Stimulated activated CD8-positive, alpha-beta memory T cell treated with anti-CD3 and anti-CD28 coated beads, Interleukin-7, amount 100 ng/mL, for 4 hours (primary cell): ENCODE data around the gene DNMBP.
A peak's percentile ranks its signal among the peaks of the same experiment; 100 is the strongest.
"Not testable (repeated sequence)": the region's sequence is repeated elsewhere in the genome, so short reads cannot be mapped to it uniquely, and the experiment has no call there.

ENCODE experiments used
- DNase-seq, 2 donors: peaks; one replicate each; pipeline ENCODE4 v3.0.0-alpha.2; 2020; ENCODE audit warnings: low read depth in 2 of 2

The DNMBP gene

DNA sequence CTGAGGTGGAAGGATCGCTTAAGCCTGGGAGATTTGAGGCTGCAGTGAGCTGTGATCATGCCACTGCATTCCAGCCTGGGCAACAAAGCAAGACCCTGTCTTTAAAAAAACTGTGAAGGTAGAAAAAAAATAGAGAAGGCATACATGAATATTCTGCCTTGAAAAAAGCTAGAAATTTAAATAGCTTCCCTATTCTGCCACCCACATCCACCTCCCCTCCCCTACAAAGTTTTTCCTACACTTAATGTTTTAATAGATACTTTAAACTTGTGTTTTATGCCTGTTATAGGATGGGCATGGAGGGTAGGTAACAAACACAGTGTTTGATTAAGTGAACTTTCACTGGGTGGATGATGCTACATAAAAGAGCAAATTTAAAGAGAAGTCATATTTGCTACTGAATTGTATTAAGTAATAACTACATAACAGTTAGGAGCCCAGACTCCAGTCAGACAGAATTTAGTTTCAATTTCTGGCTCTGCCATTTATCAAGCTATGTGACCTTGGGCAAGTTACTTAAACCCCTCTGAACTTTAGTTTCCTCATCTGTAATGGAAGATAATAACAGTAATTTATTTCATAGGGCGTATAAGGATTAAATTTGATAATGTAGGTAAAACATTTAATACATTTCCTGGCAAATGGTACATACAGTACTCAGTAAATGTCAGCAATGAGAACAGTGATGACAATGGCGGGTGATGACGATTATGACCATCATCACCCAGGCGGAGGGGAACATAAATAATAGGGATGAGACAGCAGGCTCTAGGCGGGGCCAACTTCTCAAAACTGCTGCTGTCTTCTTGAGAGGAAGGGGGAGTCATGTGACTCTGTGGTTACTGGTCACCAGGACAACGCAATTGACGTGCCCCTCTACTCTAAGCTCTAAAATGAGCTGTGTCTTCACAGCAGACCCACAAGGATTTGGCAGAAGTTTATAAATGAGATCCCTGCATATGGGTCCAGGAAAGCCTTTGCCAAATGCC lies 15.8 kb downstream of the DNMBP start:
- peak; percentile 48 to 64 for DNase-seq

DNA sequence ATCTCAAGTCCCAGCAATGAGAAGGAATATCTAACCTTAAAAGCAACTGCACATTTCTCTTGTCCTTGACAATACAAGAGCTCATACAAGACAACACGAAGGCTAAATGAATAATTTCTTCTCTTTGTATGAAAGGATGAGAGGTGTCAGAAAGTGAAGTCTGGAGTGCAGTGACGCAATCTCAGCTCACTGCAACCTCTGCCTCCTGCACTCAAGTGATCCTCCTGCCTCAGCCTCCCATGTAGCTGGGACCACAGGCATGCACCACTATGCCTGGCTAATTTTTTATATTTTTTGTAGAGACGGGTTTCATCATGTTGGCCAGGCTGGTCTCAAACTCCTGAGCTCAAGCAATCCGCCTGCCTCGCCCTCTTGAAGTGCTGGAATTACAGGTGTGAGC lies 24.1 kb downstream of the DNMBP start:
- not testable (repeated sequence) for DNase-seq

DNA sequence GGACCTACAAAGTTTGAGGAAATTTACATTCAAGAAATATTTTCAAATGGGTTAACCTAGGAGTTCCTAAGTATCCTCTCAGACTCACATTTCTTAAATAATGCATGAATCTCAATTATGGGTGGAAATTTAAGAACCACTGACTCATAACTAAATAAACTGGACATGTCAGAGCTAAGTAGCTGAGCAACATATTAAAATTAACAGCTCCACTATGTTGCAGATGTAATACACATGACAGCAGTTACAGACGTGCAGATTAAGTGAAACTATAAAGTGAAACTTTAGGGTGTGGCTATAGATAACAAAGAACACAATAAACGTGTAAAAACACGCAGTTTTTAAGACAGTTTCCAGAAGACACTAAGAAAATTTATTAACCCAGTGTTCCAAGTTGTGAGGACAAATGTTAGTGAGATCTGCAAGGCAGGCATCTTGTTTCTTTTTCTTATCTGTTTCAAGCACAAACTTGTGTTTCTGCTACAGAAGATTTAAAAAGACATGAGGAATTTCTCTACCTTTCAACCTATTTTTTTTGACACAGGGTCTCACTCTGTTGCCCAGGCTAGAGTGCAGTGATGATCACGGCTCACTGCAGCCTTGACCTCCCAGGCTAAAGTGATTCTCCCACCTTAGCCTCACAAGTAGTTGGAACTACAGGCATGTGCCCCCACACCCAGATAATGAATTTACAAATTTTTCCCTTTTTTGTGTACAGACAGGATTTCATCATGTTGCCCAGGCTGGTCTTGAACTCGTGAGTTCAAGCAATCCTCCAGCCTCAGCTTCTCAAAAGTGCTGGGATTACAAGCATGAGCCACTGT lies 25.3 kb downstream of the DNMBP start:
- no peak for DNase-seq

DNA sequence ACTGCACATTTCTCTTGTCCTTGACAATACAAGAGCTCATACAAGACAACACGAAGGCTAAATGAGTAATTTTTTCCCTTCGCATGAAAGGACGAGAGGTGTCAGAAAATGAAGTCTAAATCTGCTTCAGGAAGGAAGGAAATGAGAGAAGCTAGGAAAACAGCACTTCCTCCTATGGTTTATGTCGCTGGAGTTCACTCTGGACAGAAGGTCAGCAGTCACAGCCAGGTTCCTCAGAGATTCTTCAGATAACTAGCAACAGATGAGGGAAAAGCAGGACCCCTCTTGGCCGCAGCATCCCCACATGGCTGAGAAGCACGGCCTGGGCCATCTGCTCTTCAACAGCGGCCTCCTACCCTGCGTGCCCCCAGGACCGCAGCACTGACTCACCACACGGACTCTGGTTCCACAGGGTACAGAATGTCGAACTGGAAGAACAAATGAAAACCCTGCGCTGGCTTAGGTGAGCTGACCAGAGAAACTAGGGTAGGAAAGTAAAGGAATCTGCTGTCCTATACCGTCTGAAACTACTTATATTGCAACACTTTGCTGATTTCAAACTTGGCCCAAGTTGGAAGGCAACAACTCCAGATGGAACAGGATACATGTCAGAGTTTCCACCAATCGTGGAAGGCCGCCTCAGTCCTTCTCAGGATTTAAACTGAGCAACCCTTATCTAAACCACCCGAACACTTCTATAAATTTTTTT lies 26.3 kb downstream of the DNMBP start:
- DNase-seq: no peak

DNA sequence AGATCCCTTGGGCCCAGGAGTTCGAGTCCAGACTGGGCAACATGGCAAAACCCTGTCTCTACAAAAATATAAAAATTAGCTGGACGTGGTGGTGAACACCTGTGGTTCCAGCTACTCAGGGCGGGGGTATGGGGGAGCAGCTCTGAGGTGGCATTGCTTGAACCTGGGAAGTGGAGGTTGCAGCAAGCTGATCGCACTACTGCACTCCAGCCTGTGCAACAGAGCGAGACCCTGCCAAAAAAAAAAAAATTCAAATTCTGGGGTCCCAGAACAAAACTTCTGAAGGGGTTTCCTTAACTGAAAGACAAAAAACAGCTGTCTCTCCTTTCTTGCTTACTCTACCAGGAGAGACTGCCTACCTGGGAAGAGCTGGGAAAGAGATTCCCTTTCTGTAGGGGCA lies 27.0 kb downstream of the DNMBP start:
- DNase-seq: no peak

DNA sequence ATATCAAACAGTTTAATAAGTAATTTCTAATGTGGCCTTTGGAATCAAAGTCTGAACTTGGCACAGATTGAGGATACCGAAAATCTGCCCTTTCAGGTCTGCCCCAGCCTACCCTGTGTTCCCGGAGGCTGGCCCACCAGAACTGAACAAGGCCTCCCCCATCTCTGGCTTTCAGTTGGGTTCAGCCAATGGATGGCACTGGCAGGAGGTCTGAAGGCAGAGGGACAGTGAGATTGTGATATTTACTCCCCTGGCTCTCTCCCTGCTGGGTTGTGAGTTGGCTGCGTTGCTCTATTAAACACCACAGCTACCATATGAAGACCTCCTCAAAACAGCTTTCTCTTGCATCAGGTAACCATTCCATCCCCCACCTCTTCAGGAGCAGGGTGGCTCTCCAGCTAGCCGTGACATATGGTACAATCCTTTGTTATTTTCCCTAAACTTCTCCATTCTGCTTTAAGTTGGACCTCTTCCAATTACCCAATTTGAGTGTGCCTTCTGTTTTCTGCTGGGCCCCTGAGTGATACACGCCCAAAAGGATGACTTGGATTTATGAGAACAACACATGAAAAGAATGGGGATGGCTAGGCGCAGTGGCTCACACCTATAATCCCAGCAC lies 28.1 kb downstream of the DNMBP start:
- DNase-seq: no peak

DNA sequence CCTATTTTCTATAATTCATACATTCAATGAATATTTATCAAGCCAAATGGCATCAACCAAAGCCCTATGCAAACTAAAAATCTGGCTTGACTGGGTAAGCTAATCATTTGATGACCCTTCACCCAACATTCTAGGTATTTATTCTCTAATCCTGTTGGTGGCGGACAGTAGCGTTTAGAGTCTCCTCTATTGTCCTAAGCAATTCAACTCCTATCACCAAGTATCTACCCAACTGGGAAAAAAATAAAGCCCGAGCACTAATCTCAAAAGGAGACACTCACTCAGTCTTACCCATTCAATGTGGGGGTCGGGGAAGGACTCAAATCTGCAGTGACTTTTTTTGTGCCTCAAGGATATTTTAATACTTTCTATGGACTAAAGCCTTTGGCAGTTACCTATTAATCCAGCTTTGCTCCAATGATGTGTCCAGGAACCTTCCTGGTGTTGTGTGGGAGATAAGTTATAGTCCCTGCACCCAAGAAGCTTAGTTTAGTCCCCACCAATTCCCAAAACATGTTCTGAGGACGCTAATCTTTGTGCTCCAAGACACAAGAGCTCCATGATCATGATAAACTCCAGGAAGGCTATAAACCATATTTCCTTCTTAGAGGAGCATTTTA lies 30.6 kb downstream of the DNMBP start:
- DNase-seq: no peak

DNA sequence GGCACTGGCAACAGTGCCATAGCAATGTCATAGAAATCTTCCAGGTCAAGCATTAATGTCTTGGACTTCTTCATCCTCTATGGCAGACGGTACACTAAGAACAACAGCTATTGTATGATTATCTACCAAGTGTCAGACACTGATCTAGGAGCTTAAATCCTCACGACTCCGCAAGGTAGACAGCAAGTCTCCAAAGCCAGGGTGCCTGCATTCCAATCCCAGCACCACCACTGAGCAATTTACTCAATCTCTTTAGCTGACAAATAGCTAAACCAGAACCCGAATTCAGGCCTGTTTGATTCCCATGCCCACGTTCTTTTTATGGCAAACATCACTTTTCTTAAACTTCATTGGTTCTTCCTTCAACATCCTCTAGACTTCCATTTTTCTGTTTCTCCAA lies 31.8 kb downstream of the DNMBP start:
- DNase-seq: no peak

DNA sequence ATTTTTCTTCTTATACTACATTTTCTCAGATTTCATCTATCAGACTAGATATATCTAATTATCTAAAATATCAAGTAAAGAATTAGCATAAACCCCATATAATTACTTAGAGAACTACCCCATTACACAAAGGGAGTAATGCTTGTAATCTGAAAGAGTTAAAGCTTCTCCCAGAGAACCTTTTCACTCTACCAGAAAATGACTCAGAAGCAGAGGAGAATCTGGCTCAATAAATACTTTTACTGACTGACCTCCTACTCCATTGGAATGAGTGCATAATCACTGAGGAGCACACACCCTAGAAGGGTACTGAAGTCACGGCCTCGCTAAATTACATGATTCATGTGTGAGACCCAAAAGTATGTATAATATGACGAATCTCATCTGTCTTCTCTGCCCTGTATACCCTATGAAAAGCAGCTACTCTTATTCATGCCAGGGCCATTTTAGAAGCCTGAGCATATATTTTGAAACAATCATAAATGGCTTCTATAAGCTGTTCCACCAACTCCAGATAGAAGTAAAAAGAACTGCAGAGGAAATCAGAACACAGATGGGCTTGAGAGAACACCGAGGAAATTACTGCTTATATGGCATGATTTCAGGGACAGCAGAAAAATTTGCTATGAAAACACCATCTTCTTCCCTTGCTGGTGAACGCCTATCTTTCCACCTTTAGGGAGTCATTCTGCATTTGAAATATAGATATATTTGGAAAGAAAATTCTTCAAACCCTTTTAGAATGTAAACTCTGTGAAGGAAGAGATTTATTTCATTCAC lies 32.7 kb downstream of the DNMBP start:
- DNase-seq: no peak

DNA sequence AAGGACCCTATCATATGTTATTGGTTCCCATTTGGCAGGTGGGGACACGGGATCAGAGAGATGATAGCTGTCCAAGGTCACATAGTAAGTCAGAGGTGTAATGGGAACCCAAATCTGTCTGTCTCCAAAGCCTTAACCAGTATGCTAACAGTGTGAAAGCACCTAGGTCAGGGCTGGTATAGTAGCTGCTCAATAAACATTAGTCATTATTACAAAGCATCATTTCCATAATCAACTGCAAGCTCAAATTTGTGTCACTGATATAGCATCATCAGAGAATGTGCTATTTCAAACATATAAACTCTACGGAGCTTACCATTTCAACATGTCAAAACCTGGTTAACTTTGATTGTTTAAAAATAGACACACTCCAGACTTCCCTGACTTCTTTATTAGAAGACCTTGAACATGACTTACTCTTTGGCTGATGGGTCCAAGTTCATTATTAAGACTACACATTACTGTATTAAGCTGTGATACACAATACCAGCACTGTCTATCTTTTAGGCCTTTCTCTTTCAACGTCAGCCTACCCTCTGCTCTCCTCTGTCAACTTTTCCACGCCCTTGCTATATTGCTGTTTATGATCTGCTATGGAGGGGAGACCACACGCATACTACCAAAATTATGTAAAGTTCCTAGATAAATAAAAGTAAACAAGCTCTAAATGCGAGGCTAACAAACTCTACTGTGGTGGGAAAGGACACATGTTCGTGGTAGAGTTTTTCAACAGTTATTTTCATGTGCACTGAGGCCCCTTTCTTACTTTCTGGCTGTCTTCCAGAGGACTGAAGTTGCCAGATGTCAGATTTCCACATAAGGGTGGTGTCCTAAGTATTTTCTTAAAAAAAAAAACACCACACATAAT lies 33.6 kb downstream of the DNMBP start:
- DNase-seq: no peak

DNA sequence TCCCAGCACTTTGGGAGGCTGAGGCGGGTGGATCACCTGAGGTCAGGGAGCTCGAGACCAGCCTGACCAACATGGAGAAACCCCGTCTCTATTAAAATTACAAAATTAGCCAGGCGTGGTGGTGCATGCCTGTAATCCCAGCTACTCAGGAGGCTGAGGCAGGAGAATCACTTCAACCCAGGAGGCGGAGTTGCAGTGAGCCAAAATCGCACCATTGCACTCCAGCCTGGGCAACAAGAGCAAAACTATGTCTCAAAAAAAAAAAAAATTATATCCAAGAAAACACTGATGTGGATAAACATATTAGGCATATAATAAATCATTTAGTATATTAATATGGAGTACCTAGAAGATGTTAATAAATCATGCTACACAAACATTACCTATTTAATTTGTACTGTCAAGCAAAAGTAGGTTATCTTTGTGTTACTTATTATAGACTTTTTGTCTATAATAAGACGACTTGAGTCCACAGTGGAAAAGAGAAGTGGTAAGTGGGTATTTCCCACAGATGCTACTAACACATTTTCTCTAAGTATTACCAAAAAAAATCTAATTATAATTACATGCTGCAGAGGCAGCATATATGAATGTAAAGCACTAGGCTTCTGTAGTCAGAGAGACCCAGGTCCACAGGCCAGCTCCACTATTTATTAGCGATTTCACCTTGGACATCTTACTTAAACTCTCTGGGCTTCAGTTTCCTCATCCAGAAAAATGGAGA lies 34.5 kb downstream of the DNMBP start:
- no peak for DNase-seq

DNA sequence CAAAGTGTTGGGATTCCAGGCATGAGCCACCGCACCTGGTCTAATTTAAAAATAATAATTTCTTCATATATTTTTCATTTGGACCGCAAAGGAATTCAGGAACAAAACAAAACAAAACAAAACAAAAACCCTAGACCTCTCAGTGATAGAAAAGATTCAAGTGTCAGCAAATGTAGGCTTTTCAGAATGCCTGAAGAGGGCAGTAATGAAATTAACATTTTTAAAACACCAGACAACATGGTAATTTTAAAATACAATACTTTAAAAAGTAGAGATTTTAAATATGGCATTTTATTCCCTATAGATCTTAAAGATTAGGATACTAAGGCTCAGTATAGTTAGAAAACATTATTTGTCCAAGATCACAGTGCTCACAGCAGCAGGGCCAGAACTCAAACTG lies 36.6 kb downstream of the DNMBP start:
- no peak for DNase-seq

DNA sequence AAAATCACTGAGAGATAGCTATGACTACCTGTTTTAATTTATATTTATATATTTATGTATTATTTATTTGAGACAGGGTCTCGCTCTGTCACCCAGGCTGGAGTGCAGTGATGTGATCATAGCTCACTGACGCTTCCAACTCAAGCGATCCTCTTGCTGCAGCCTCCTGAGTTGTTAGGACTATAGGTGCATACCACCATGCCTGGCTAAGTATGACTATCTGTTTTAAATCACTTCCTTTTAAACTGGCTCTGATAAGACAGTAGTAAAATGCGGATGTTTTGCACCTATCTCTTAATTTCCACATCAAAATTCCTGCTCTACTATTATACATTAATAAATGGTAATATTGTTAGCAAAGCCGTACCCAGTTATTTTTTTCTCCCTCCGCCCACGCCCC lies 41.8 kb downstream of the DNMBP start:
- no peak for DNase-seq

DNA sequence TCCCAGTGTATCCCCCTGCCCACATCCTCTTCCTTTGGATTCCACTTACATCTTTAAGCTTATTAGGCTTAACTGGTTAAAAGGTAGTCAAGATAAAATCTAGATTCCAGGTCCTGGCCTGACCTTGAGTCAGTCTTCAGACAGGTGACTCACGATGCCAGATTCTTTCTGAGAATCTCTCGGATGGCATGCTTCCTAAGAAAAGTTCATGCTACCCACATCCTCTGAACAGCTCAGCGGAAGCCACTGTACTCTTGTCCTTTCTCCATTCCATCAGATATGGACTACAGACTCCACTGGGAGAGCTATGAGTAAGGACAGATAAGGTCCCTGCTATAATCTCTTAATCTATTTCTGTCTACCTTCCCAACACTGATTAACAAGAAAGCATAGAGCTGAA lies 43.4 kb downstream of the DNMBP start:
- DNase-seq: no peak

DNA sequence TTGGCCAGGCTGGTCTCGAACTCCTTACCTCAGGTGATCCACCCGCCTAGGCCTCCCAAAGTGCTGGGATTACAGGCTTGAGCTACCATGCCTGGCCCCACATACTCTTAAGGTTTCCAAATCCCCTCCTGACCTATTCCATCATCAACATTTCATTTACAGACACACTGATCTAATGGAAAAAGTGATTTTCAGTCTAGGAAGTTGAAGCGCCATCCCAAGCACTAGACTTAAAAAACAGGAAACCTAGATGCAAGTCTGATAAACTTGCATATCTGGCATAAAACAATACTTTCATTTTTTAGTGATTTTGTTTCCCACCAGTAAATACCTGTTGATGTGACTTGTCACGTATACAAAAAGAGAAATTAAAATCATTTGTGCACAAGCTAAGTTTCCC lies 44.0 kb downstream of the DNMBP start:
- DNase-seq: no peak

DNA sequence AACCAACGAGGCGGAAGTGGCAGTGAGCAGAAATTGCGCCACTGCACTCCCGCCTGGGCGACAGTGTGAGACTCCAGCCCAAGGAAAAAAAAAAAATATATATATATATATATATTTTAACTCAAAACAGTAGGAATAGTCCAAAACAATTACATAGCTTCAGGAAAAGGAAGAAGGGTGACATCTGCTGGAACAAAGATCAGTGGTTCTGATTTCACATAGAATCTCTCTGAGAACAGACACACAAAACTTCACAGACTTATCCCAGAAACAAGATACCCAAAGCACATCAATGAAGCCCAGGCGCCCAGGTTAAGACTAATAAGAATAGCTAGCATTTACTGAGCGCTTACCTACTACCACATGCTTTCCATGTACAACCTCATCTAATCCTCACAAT lies 45.0 kb downstream of the DNMBP start:
- DNase-seq: no peak

DNA sequence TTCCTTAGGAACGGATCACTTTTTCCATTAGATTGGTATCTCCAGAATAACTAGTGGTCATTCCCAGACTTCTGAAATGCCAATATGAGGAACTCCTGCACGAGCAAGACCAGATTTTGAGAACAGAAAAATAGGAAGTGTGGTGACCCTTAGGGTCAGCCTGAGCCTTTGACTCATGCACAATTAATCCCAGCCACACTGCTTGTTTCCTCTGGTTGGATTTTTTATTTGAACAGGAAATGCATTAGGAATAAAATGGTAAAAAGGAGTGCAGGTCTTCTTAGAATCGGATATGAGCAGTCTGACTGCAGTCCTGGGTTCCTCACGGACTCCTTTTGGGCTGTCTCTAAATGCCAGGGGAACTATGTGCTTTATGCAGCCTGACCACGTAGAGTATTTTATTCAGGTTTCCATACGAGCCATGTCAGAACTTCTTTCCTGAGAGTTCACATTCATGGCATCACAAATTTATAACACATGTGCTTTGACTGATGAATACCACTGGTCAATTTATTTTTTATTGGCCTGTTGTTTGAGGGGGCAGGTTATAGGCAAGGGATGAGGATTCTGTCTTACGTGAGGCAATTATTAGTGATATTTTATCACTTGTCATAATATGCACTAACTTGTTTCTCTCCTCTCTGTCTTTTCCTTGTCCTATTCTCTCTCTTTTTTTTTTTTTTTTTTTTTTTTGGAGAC lies 46.1 kb downstream of the DNMBP start:
- not testable (repeated sequence) for DNase-seq

DNA sequence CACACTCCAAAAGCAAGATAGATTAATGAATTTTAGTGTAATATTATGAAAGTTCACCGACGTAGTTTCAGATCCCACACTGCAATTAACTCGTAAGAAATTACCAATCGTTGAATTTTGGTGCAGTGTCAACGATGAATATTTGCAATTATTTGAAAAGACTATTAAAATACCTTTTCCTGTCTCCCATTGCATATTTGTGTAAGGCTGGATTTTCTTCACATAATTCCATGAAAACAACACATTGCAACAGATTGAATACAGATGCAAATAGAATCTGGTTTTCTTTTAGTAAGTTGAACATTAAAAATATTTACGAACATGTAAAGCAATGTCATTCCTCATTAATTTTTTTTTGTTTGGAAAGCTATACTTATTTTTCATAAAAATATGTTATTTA lies 50.9 kb downstream of the DNMBP start:
- DNase-seq: no peak
